Uterus (tissue), 2 donors: ENCODE results near the gene TMF1.

Experiments
- CTCF ChIP-seq, 4 experiments: fragments of 200-600 bp in 2 of 4; fragments of 450-650 bp in 2 of 4; sonication (generic) in 2 of 4; IDR thresholded peaks; one replicate each; pipeline ENCODE4 v1.5.1; 2016 to 2019; ENCODE audit warnings: antibody characterized with exemption in 4 of 4, mild to moderate bottlenecking in 2 of 4, moderate library complexity in 1 of 4
- POLR2A ChIP-seq, 2 donors: fragments of 450-650 bp; IDR thresholded peaks; one replicate each; pipeline ENCODE4 v1.6.1; 2016; ENCODE audit warnings: antibody characterized with exemption in 2 of 2, mild to moderate bottlenecking in 1 of 2, moderate library complexity in 1 of 2

- TF ChIP-seq CTCF (IDR thresholded peaks at IDR 0.05) (no peak), POLR2A (IDR thresholded peaks at IDR 0.05) (no peak)
Observed at GRCh38 chr3:68977486-68978167, 74.5 kb downstream of the TMF1 start.
